Measurements from ENCODE around the gene MFGE8.

DNA sequence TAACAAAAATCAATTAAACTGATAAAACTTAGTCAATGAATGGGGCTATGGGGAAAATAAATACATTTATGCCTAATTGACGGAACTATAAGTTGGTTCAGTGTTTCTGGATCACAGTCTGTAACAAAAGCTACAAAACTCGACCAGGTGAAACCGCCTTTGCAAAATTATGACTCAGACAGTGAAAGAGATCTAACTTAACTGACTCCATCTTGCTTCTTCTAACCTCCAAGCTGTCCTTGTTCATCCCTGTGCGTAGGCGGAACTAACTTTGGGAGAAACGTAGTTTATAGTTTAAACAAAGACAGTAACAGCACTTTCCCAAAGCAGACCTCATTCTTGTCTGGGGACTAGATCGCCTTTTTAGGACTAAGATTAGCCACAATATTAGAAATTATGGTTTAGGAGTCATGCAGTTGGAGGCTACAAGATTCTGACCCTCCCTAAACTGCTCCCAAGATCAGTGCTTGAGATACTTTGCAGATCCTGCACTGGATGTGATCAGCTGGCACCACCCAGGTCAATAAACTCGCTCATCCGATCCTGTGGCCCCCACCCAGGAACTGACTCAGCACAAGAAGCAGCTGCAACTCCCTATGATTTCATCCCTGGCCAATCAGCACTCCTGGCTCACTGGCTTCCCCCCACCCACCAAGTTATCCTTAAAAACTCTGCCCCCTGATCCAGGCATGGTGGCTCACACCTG lies 7.2 kb upstream of the MFGE8 start:
- TF ChIP-seq POLR2A (IDR thresholded peaks at IDR 0.05): no peak
- TF ChIP-seq, protein P1, sequence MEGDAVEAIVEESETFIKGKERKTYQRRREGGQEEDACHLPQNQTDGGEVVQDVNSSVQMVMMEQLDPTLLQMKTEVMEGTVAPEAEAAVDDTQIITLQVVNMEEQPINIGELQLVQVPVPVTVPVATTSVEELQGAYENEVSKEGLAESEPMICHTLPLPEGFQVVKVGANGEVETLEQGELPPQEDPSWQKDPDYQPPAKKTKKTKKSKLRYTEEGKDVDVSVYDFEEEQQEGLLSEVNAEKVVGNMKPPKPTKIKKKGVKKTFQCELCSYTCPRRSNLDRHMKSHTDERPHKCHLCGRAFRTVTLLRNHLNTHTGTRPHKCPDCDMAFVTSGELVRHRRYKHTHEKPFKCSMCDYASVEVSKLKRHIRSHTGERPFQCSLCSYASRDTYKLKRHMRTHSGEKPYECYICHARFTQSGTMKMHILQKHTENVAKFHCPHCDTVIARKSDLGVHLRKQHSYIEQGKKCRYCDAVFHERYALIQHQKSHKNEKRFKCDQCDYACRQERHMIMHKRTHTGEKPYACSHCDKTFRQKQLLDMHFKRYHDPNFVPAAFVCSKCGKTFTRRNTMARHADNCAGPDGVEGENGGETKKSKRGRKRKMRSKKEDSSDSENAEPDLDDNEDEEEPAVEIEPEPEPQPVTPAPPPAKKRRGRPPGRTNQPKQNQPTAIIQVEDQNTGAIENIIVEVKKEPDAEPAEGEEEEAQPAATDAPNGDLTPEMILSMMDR (IDR thresholded peaks at IDR 0.05): no peak
